HG03066 (cell line): ENCODE measurements around the gene ZNRF3.

Experiments
- ATAC-seq: cut with Tn5 transposase; IDR thresholded peaks from one replicate; pipeline ENCODE4 v1.9.1; 2021; ENCODE audit warnings: low read depth; ENCODE audit not compliant: unreplicated experiment

ZNRF3 gene

GRCh38 chr22:29106839-29107238 lies 223.5 kb downstream of the ZNRF3 start:
- ATAC-seq, result no peak
